A673 (cell line): ENCODE data around the gene PGA3. TPM values are rescaled to one million over a fixed set of nuclear protein-coding genes. Genes with fewer than 3 reads are reported as not detected.
"Not testable (repeated sequence)": the region's sequence is repeated elsewhere in the genome, so short reads cannot be mapped to it uniquely, and the experiment has no call there.

ENCODE experiments used
- BruUV-seq: library from RNA; stranded (reverse); fragments of 400-500 nt; replicated peaks from 2 replicates; lab custom pipeline; 2021; lab: Mats Ljungman, UMichigan
- CTCF ChIA-PET: fragments of 300-600 bp; sonication (Branson Sonifier 250); formaldehyde crosslinking; loops from one replicate; lab custom pipeline; 2022; ENCODE audit warnings: antibody characterized with exemption; lab: Charles Lee
- POLR2A ChIA-PET: fragments of 300-600 bp; sonication (Branson Sonifier 250); formaldehyde crosslinking; loops from one replicate; lab custom pipeline; 2022; ENCODE audit warnings: antibody characterized with exemption; ENCODE audit not compliant: low non-redundant PET; lab: Charles Lee
- DNase-seq: peaks from one replicate; pipeline ENCODE4 v3.0.0-alpha.2; 2015; ENCODE audit warnings: low spot score
- H3K27ac ChIP-seq: fragments of 200-600 bp; sonication (generic); 2 replicates; pipeline ENCODE4 v1.5.1; 2016; ENCODE audit warnings: mixed run types, low read depth, mild to moderate bottlenecking, mixed read lengths, antibody characterized with exemption, low read length; ENCODE audit not compliant: poor library complexity, severe bottlenecking
- H3K27me3 ChIP-seq: fragments of 200-600 bp; sonication (generic); replicated peaks from 2 replicates; pipeline ENCODE4 v1.6.1; 2017; ENCODE audit warnings: mixed run types, low read depth, mild to moderate bottlenecking, mixed read lengths, antibody characterized with exemption, low read length; ENCODE audit not compliant: insufficient read depth, poor library complexity
- H3K36me3 ChIP-seq: fragments of 200-600 bp; sonication (generic); 2 replicates; pipeline ENCODE4 v1.6.1; 2016; ENCODE audit warnings: mixed run types, mild to moderate bottlenecking, mixed read lengths, antibody characterized with exemption, low read length; ENCODE audit not compliant: insufficient read depth, poor library complexity, severe bottlenecking
- H3K4me1 ChIP-seq: fragments of 200-600 bp; sonication (generic); 2 replicates; pipeline ENCODE4 v1.6.1; 2017; ENCODE audit warnings: mixed run types, mild to moderate bottlenecking, mixed read lengths, antibody characterized with exemption, low read length; ENCODE audit not compliant: insufficient read depth, poor library complexity, severe bottlenecking
- H3K4me3 ChIP-seq: fragments of 200-600 bp; sonication (generic); 2 replicates; pipeline ENCODE4 v1.5.1; 2016; ENCODE audit warnings: low read depth, mixed run types, mild to moderate bottlenecking, mixed read lengths, low read length; ENCODE audit not compliant: poor library complexity, severe bottlenecking
- H3K9me3 ChIP-seq: fragments of 200-600 bp; sonication (generic); 2 replicates; pipeline ENCODE4 v1.6.1; 2016; ENCODE audit warnings: mixed run types, low read depth, mild to moderate bottlenecking, mixed read lengths, antibody characterized with exemption, low read length; ENCODE audit not compliant: poor library complexity, severe bottlenecking
- intact Hi-C: fragments of 100-400 bp; cut with micrococcal nuclease; formaldehyde crosslinking; loops from one replicate; pipeline ENCODE4 v1.10.0; 2022; ENCODE audit not compliant: unreplicated experiment
- total RNA-seq: library from RNA; stranded (reverse); gene quantifications from 2 replicates; pipeline ENCODE4 v1.2.3, GENCODE V29; 2021

Gene PGA3
- total RNA-seq, 1 experiment from 2014 or later, result not detected

DNA sequence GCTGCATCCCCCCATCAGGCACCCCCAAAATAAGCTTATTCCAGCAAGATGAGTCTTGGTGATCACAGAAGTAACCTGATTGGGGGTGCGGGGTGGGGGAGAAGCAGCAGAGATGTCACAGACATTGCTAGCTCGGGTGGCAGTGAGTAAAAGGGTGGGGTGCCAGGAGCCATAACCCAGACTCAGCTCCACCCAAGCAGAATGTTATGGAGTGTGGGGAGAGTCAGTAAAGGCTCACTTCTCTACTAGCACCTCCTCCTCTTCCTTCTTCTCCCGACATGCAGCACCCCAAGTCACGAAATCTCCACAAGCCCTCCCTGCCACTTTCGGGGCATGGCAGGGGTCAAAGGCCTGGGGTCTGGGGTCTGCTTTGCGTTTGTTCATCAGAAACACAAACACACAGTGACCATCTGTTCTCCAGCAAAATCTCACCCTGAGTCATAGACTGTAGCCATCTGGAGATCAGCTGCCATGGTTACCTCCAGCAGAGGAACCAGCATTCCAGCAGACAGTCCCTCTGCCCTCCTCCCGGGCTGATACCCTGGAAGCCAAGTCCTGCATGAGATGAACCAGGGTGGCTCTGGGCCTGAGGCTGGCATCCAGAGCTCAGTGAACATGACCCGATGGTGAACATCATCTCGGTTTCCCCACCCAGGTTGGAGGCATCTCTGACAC is 4.5 kb downstream of the PGA3 start:
- CTCF ChIA-PET, intact Hi-C loops, H3K9me3 ChIP-seq, H3K4me3 ChIP-seq, H3K27ac ChIP-seq, H3K27me3 ChIP-seq, H3K36me3 ChIP-seq, BruUV-seq, DNase-seq, POLR2A ChIA-PET, H3K4me1 ChIP-seq: not testable (repeated sequence)

DNA sequence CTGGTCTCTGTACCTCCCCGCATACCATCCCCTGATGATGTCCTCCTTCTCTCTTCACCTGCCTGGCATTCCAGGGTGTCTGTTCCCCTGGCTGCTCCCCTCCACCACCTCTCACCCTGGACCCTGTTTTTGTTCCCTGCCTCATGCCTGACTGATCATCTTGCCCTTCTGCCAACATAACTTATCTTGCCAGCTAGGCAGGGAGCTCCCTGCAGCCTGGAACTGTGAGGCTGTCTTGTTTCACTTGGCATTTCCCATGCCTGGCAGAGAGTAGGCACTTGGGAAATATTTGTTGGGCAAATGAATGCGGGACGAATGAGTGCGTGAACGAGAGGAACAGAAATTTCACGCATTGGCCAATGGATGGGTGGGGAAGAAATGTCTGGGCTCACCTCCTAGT is 7.3 kb downstream of the PGA3 start:
- CTCF ChIA-PET, H3K36me3 ChIP-seq, H3K9me3 ChIP-seq, H3K4me3 ChIP-seq, H3K27me3 ChIP-seq, H3K4me1 ChIP-seq, BruUV-seq, DNase-seq, H3K27ac ChIP-seq, POLR2A ChIA-PET, intact Hi-C loops: not testable (repeated sequence)

DNA sequence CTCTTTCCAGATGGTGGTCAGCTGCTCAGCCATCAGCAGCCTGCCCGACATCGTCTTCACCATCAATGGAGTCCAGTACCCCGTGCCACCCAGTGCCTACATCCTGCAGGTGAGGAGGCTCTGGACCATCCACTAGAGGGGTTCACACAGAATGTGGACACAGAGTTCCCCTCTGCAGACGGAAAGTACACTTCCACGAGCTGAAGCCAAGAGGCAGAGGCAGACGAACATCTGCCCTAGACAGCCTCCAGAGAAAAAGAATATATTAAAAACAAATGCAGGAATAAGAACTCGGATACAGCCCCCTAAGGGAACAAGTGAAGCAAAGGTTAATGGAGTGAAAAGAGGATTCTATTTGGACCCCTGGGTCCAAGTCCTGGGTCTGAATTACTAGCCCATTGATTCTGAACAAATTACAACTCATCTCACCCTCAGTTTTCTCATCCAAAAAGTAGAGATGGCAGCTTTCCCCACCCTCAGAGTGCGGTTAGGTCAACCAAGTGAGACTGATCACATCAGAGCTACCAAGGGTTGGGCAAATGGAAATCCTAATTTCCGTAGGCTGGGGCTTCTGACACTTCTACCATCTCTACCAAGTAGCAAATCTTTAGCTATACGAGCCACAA is 8.1 kb downstream of the PGA3 start:
- H3K36me3 ChIP-seq, H3K27ac ChIP-seq, intact Hi-C loops, H3K4me1 ChIP-seq, POLR2A ChIA-PET, CTCF ChIA-PET, DNase-seq, BruUV-seq, H3K9me3 ChIP-seq, H3K4me3 ChIP-seq, H3K27me3 ChIP-seq: not testable (repeated sequence)

DNA sequence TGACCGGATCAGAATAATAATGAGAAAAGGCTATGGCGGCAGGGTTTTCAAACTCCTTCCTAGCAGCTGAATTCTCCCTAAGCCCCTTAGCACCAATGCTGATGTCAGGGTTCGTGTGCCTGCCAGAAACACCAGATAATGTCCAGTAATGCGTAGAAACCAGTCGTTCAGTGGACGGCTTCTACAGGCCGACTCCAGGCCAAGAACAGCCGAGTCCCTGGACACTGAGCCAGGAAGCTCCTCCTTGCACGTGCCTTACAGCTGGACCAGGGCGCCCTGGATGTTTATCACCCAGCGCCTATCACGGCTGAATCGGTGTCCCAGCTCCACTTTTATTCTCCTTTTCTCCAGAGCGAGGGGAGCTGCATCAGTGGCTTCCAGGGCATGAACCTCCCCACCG is 8.9 kb downstream of the PGA3 start:
- H3K27me3 ChIP-seq, H3K4me3 ChIP-seq, intact Hi-C loops, H3K4me1 ChIP-seq, BruUV-seq, H3K9me3 ChIP-seq, POLR2A ChIA-PET, H3K36me3 ChIP-seq, DNase-seq, H3K27ac ChIP-seq, CTCF ChIA-PET: not testable (repeated sequence)

DNA sequence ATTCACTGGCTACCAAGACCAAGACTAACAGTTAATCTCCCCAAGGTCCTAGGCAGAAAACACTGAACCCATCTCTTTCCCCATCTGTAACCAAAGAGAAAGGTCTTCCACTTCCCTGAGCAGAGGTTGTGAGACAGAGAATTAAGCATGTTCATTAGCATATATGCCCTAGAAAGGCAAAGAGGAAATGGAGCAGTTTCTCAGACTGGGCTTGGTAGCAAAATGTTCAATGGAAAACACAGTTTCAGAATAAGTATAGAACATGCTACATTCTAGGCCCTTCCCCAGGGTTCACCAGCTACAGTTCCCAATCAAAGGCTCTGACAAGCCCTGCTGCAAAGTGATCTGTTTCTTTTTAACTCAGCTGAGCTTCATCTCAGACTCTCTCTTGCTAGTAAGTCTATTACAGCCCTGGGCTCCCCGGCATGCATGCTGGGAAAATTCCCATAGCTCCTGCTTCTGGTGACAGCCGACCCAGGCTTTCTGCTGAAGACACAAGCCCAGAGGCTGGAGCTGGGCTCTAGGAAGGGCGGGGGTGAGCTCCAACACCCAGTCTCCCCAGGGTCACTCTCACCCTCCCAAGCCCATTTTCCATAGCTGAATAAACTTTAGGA is 10.5 kb downstream of the PGA3 start:
- H3K4me1 ChIP-seq, DNase-seq, H3K4me3 ChIP-seq, H3K27ac ChIP-seq, intact Hi-C loops, H3K9me3 ChIP-seq, BruUV-seq, H3K36me3 ChIP-seq, H3K27me3 ChIP-seq, CTCF ChIA-PET, POLR2A ChIA-PET: not testable (repeated sequence)

DNA sequence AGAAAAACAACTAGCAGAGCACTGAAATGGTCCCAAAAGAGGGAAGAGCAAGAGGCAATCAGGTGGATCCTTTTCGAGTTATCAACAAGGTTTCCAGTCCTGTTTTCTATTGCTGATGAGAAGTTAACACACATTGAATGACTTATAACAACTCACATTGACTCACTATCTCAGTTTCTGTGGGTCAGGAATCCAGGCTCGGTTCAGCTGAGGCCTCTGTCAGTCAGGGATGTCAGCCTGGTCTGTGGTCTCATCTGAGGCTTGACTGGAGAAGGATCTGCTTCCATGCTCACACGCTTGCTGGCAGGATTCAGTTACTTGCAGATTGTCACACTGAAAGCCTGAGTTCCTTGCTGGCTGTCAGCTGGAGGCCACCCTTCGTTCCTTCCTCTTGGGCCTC is 15.0 kb downstream of the PGA3 start:
- BruUV-seq, H3K4me3 ChIP-seq, H3K9me3 ChIP-seq, intact Hi-C loops, H3K36me3 ChIP-seq, H3K4me1 ChIP-seq, H3K27me3 ChIP-seq, CTCF ChIA-PET, DNase-seq, POLR2A ChIA-PET, H3K27ac ChIP-seq: not testable (repeated sequence)

DNA sequence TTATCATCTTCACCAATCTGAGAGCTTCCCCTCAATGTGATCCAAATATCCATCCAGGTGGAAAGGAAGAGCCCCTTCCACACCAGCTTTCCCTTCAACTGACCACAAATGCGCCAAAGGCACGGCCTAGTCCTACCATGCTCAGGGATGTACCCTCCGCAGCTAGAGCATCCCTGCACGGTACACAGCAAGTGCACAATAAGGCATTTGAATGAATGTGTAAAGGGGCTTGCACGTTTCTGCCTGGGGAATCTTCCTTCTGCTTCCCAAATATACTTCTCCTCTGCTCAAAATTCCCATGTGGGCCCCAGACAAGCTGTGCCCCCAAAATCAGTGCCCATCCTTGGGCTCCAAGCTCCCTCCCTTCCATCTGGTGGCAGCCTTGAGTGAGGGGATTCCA is 15.7 kb downstream of the PGA3 start:
- H3K4me3 ChIP-seq, H3K9me3 ChIP-seq, H3K36me3 ChIP-seq, H3K27me3 ChIP-seq, H3K27ac ChIP-seq, H3K4me1 ChIP-seq, DNase-seq, BruUV-seq, CTCF ChIA-PET, POLR2A ChIA-PET, intact Hi-C loops: not testable (repeated sequence)
